Motor neuron (in vitro differentiated cells): ENCODE measurements around the gene CCDC18. TPM values are rescaled to one million over a fixed set of nuclear protein-coding genes. Genes with fewer than 3 reads are reported as not detected.
"Not testable (repeated sequence)": the region's sequence is repeated elsewhere in the genome, so short reads cannot be mapped to it uniquely, and the experiment has no call there.

ENCODE experiments used
- ATAC-seq, 8 experiments: fragments of 200-7000 bp; cut with Tn5 transposase; replicated peaks in 6 of 8; 2 replicates each; pipeline ENCODE4 v1.8.0; 2021; ENCODE audit warnings: mild to moderate bottlenecking in 8 of 8, moderate library complexity in 8 of 8
- H3K27ac ChIP-seq, 2 donors: fragments of 250-450 bp; sonication (Bioruptor Pico); 2 replicates each; pipeline ENCODE4 v1.9.0; 2021; ENCODE audit warnings: antibody characterized with exemption in 2 of 2, mild to moderate bottlenecking in 2 of 2, moderate library complexity in 1 of 2
- H3K4me1 ChIP-seq, 2 donors: fragments of 250-450 bp; sonication (Bioruptor Pico); replicated peaks in 1 of 2; 2 replicates each; pipeline ENCODE4 v1.6.1; 2021; ENCODE audit warnings: antibody characterized with exemption in 2 of 2, mild to moderate bottlenecking in 2 of 2, moderate library complexity in 1 of 2
- H3K4me3 ChIP-seq, 5 donors: fragments of 250-450 bp; sonication (Bioruptor Pico); 2 replicates each; pipeline ENCODE4 v1.9.0; 2021; ENCODE audit warnings: antibody characterized with exemption in 5 of 5, mild to moderate bottlenecking in 5 of 5, moderate library complexity in 4 of 5
- WGBS, 10 experiments: fragments of 450-650 bp; shearing (Covaris generic); methylation state at CpG; one replicate each; pipeline ENCODE4 v1.0.0; 2022; 5-methylcytosine and 5-hydroxymethylcytosine counted together
- in situ Hi-C, 9 experiments: fragments of 400-800 bp; cut with MboI; loops; one replicate each; pipeline ENCODE4 v1.15.0; 2021; ENCODE audit warnings: low sequenced_read_pairs in 9 of 9, low pct_unique_long_range_greater_than_20kb in 2 of 9; ENCODE audit not compliant: unreplicated experiment in 9 of 9
- total RNA-seq, 8 experiments: library from RNA; unstranded; fragments of 300-600 nt; gene quantifications; 2 replicates each; pipeline versions ENCODE4 v1.2.3 to v1.2.4, GENCODE V29; 2022

CCDC18 gene
- total RNA-seq, 8 experiments from 2014 or later, result 5.3 to 49.0 (median 14.5) TPM

DNA sequence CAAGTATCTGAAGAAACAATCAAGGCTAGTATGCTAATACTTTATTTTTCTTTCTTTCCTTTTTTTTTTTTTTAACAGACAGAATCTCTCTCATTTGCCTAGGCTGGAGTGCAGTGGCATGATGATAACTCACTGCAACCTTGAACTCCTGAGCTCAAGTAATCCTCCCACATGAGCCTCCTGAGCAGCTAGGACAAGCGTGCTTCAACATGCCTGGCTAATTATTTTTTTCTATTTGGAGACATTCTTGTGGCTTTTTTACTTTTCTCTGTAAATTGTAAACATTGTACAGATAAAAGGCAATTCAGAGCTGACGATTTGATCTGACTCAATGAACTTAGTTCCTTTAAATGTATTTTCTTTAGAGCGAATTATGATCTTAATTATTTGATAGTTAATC lies 41.4 kb downstream of the CCDC18 start:
- H3K4me3 ChIP-seq, result no peak overlapping the region
- in situ Hi-C loops, result no loop called here
- no peak for ATAC-seq
- WGBS, 10 experiments, result 86 to 100% (median 97%) methylated on average over 2 to 3 of the region's 3 CpGs
- no peaks in the 10 kb centered on the region for H3K4me1 ChIP-seq
- no peak overlapping the region for H3K27ac ChIP-seq

DNA sequence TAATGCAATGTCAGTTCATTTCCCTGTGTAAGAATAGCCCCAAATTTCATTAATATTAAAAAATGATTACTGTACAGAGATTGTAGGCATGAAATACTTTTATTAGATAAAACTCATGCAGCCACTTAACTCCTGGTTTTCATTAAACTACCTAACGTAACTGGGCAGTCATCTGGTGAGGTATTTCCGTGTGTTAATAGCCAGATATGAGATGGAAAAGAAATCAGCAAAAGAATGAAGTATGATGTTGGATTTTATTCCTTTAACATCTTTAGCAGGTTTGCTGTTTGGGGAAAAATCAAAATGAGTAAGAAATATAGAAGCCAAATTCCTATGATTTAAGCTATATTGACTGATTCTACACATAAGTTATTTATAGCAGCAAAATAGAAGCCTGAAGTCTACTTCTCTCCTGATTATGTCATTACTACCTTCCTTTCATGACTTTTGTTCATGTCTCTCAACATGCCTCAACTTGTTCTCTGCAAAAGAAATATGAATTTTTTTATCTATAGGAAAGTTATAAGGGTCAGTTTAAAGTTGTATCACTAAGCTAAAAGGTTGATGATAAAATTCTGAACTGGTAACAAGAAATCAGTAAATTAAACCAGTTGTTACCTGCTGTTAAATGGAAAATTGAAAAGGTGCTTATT lies 42.6 kb downstream of the CCDC18 start:
- 88 to 100% (median 94%) methylated on average over 2 of the region's 2 CpGs; no CpG with 5 or more reads in 2 of the 10 experiments for WGBS, 10 experiments
- no peak overlapping the region for H3K4me3 ChIP-seq
- ATAC-seq, result no peak
- no peak overlapping the region for H3K27ac ChIP-seq
- no peaks in the 10 kb centered on the region for H3K4me1 ChIP-seq
- in situ Hi-C loops, result no loop called here

DNA sequence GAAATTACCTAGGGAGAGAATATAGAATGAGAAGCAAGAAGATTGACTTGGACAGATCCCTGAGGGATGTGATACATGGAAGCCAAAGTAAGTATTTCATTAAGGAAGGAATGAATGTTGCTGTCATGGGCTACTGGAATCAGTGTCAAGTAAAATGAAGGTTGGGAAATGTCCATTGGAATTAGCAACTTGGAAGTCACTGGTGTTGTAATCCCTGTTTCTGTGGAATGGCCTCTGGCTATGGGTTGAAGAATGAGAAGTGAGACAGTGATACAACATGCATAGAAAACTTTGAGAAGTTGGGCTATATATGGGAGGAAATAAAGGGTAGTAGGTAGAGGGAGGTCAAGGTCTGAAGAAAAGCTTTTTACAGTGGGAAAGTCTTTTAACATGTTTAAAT lies 54.7 kb downstream of the CCDC18 start:
- no peak overlapping the region for H3K27ac ChIP-seq
- ATAC-seq, result peak in 1 of 8 experiments; percentile 69
- H3K4me1 ChIP-seq, result peaks cover 0 to 8% of the 10 kb centered on the region in 2 donors
- no peak overlapping the region for H3K4me3 ChIP-seq
- in situ Hi-C loops, result no loop called here

DNA sequence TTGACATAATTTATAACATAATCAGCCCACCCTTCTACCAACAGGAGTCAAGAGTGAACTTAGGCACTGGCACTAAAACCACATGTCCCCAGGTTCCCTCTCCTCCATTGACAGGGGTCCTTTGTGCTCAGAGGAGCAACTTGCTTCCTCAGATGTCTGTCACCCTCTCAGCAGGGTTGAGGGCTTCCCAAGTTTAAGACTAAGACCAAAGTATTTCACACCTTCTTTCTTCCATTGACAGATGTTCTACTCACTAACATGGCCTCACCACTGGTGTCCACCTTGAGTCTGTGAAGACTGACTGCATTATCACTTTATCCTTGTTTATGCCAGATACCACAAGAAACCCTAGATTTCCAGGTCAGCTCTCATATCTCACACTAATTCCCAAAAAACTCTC lies 56.5 kb downstream of the CCDC18 start:
- no peak overlapping the region for H3K27ac ChIP-seq
- peaks cover 0 to 8% of the 10 kb centered on the region in 2 donors for H3K4me1 ChIP-seq
- no peak overlapping the region for H3K4me3 ChIP-seq
- no peak for ATAC-seq
- in situ Hi-C loops, result no loop called here

DNA sequence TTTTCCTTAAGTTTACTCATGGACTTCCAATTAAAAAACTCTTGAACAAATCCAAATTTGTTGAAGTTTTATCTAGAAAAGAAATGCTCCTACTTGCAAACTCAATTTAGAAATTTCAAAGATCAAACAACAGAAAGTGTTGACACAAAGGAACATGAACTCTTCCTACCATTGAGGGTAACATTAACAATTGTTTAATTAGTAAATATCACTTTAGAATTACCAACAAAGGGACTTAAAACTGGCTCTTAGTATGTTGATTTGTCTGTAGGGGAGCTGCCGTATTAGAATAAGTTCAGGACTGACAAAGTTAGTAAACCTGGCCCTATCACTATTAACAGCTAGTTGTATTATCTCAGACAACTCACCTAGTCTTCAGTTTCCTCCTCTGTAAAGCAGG lies 57.9 kb downstream of the CCDC18 start:
- in situ Hi-C loops, result no loop called here
- Histone ChIP-seq H3K27ac (no peak overlapping the region), H3K4me1 (peaks cover 0 to 8% of the 10 kb centered on the region in 2 donors), H3K4me3 (no peak overlapping the region)
- ATAC-seq, result no peak
- WGBS, 10 experiments, result 85 to 100% (median 100%) methylated on average over 1 of the region's 1 CpG; no CpG with 5 or more reads in 1 of the 10 experiments

DNA sequence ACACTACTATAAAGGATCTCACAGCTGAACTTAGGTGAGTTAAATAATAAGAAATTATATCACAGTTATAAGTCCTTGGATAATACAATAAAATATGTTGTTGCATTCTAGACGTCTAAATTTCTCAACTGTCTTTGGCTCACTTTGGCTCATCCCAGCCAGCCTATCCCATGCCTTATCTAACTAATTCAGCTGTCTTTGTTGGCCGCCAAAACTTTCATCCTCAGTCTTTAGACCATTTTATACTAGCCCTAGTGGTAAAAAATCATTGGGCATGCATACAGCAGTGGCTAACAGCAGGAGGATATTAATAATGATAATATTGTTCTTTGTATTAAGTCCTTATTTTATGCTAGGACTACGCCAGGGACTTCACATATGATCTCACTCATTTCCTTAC lies 59.3 kb downstream of the CCDC18 start:
- Histone ChIP-seq H3K4me3 (no peak overlapping the region), H3K4me1 (peaks cover 0 to 8% of the 10 kb centered on the region in 2 donors), H3K27ac (no peak overlapping the region)
- in situ Hi-C loops, result no loop called here
- no peak for ATAC-seq
- 50 to 97% (median 72%) methylated on average over 2 to 3 of the region's 3 CpGs; no CpG with 5 or more reads in 1 of the 10 experiments for WGBS, 10 experiments

DNA sequence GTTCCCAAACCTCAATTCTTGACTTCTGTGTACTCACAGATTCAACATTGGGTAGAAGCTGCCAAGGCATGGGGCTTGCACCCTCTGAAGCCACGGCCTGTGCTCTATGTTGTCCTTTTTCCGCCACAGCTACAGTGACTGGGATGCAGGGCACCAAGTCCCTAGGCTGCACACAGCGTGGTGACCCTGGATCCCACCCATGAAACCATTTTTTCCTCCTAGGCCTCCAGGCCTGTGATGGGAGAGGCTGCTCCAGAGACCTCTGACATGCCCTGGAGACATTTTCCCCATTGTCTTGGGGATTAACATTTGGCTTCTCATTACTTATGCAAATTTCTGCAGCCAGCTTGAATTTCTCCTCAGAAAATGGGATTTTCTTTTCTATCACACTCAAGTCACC lies 62.7 kb downstream of the CCDC18 start:
- WGBS, 10 experiments, result 94 to 100% (median 96%) methylated on average over 3 of the region's 3 CpGs; no CpG with 5 or more reads in 7 of the 10 experiments
- in situ Hi-C loops, H3K4me1 ChIP-seq, ATAC-seq, H3K27ac ChIP-seq, H3K4me3 ChIP-seq: not testable (repeated sequence)

DNA sequence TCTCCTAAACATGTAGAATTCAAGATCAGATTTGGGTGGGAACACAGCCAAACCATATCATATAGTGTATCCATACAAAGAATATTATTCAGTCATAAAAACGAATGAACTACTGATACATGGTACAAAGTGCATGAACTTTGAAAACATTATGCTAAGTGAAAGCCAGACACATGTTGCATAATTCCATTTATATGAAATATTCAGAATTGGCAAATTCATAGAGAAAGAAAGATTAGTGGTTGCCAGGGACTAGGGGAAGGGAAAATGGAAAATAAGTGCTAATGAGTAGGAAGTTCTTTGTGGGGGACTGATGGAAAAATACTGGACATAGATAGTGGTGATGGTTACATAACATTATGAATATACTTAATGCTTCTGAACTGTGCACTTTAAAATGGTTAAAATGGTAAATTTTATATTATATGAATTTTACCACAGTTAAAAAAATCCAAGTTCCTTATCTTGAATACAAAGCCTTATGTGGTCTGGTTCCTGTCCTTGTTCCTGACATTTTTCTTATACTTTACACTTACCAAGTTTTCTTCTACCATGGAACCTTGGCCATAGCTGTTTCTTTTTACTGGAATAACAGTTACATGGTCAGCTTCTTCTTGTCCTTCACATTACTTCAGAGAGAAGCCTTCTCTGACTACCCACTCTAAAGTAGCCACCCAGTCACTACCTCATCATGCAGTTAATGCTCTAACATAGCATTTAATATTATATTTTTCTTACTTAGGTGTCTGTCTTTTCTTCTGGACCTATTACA lies 64.0 kb downstream of the CCDC18 start:
- peak in 3 of 8 experiments; percentile 58 to 93 (median 82) for ATAC-seq
- H3K27ac ChIP-seq, result no peak overlapping the region
- 0 to 100% (median 67%) methylated on average over 1 of the region's 1 CpG; no CpG with 5 or more reads in 1 of the 10 experiments for WGBS, 10 experiments
- H3K4me1 ChIP-seq, result no peaks in the 10 kb centered on the region
- in situ Hi-C loops, result no loop called here
- H3K4me3 ChIP-seq, result no peak overlapping the region

DNA sequence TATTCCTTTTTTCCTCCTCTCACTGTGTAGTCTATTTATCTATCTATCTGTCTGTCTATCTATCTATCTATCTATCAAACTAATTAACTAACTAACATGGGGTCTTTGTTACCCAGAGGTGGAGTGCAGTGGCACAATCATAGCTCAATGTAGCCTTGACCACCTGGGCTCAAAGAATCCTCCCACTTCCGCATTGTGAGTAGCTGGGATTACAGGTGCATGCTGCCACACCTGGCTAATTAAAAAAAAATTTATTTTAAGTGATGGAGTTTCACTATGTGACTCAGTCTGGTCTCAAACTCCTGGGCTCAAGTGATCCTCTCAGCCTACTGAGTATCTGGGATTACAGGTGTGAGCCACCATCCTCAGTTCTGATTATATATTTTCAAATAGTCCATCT lies 71.4 kb downstream of the CCDC18 start:
- WGBS, 10 experiments, result 96 to 100% (median 100%) methylated on average over 1 of the region's 1 CpG; no CpG with 5 or more reads in 3 of the 10 experiments

DNA sequence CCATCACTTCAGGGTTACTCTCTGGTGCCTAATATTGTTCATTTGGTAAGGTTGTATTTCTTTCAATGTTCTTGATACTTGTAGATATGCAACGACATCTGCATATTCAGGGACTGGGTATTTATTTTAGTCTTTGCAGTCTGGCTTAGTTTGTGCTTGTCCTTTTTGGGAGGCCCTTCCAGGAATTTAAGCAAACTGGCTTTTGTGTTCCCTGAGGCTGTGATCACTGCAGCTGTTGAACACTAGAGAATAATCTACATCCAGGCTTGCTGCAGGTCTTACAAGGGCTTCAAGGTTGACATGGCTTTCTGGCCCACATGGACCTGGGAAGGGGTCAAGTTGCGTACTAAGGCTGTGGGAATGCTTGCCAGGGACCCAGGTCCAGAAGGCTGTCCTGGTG lies 72.1 kb downstream of the CCDC18 start:
- 50 to 100% (median 94%) methylated on average over 1 to 2 of the region's 2 CpGs; no CpG with 5 or more reads in 3 of the 10 experiments for WGBS, 10 experiments
- Histone ChIP-seq H3K27ac (no peak overlapping the region), H3K4me3 (no peak overlapping the region), H3K4me1 (no peaks in the 10 kb centered on the region)
- ATAC-seq, result peak in 2 of 8 experiments; percentile 36 to 91
- in situ Hi-C loops, result no loop called here

More for the DNA sequence above, 71.4 kb downstream of the CCDC18 start:
- no peak for ATAC-seq
- in situ Hi-C loops, result no loop called here
- Histone ChIP-seq H3K4me1 (no peaks in the 10 kb centered on the region), H3K4me3 (no peak overlapping the region), H3K27ac (no peak overlapping the region)

DNA sequence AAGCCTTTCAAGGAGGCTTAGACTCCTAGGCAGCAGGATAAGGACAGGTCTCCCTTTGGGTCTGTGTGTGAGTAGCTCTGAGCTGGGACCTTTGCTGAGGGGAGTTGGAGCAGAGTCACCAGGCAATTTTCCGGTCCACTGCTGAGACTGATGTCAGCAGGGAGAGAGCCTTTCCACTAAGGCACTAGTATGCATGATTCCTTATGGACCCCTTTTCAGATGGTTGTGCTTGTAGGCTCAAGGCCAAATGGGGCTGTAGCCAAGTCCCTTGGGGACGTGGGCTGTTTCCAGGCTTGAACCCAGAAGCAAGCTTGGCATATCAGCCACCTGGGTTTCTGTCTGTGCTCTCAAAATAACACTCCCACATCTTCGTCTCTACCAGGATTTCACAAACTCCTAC lies 73.0 kb downstream of the CCDC18 start:
- Histone ChIP-seq H3K4me1 (no peaks in the 10 kb centered on the region), H3K27ac (no peak overlapping the region), H3K4me3 (no peak overlapping the region)
- in situ Hi-C loops, result no loop called here
- peak in 1 of 8 experiments; percentile 31 for ATAC-seq
- 86 to 100% (median 98%) methylated on average over 1 to 3 of the region's 3 CpGs; no CpG with 5 or more reads in 4 of the 10 experiments for WGBS, 10 experiments

DNA sequence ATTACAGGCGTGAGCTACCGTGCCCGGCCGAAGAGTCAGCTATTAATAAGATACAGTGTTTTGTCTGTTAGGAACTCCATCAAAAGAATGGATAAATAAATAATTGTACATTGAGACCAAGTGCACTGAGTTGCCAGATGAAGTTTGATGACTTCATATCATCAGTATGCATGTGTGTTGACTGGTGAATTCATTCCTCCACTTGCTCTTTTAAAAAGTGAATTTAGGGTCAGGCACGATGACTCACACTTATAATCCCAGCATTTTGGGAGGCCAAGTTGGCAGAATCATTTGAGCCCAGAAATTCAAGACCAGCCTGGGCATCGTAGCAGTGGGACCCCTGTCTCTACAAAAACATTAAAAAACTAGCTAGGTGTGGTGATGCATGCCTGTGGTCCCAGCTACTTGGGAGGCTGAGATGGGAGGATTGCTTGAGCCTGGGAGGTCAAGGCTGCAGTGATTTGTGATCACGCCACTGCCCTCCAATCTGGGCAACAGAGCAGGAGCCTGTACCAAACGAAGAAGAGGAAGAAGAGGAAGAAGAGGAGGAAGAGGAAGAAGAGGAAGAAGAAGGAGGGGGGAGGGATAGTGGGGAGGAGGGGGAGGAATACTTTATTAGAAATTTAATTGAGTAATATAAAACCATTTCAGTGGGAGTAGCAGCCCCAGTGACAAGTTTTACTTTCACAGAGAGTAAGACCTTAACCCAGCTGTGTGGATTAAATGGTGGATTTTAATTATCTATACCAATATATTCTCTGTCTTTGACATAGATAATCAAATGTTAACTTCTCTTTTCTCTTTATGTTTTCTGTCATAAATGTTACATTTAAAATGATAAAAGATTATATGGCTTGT lies 74.9 kb downstream of the CCDC18 start:
- WGBS, 10 experiments, result 71 to 100% (median 95%) methylated on average over 1 to 8 of the region's 8 CpGs; no CpG with 5 or more reads in 2 of the 10 experiments
- H3K27ac ChIP-seq, result no peak overlapping the region
- in situ Hi-C loops, result no loop called here
- no peak for ATAC-seq
- H3K4me1 ChIP-seq, result no peaks in the 10 kb centered on the region
- no peak overlapping the region for H3K4me3 ChIP-seq

DNA sequence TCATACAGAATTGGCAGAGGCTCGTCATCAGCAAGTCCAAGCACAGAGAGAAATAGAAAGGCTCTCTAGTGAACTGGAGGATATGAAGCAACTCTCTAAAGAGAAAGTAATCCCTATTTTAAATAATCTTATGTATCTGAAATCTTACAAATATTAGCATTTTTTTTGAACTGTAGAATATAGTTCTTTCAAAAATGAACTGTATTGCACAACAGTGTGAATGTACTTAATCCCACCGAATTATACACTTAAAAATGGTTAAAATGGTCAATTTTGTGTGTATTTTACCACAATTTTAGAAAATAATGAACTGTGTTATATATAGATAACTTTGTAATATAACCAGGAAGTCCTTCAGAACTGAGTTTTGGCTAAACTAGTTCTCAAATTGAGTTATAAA lies 75.9 kb downstream of the CCDC18 start:
- 90 to 100% (median 96%) methylated on average over 1 to 2 of the region's 2 CpGs; no CpG with 5 or more reads in 1 of the 10 experiments for WGBS, 10 experiments
- no peak for ATAC-seq
- in situ Hi-C loops, result no loop called here
- Histone ChIP-seq H3K27ac (no peak overlapping the region), H3K4me1 (no peaks in the 10 kb centered on the region), H3K4me3 (no peak overlapping the region)
